Astrocyte (in vitro differentiated cells and primary cell): ENCODE data around the gene RGS14. TPM values are rescaled to one million over a fixed set of nuclear protein-coding genes. Genes with fewer than 3 reads are reported as not detected.

Source experiments
- DNase-seq: peaks from one replicate; pipeline ENCODE4 v3.0.0-alpha.2; 2010; ENCODE audit warnings: low read depth
- FAIRE-seq: peaks from 2 replicates; lab custom pipeline; 2011; peaks lifted over from hg19 to GRCh38; lab: Jason Lieb, UNC
- H2AFZ ChIP-seq: 2 replicates; pipeline ENCODE4 v1.6.0; 2012; ENCODE audit warnings: low read depth, low read length, inconsistent platforms
- H3K27ac ChIP-seq: 2 replicates; pipeline ENCODE4 v1.5.1; 2011; ENCODE audit warnings: low read depth, low read length, inconsistent platforms
- H3K27me3 ChIP-seq: 2 replicates; pipeline ENCODE4 v1.6.0; 2011; ENCODE audit warnings: low read length, inconsistent platforms; ENCODE audit not compliant: insufficient read depth
- H3K36me3 ChIP-seq: 2 replicates; pipeline ENCODE4 v1.5.1; 2011; ENCODE audit warnings: low read length, inconsistent platforms; ENCODE audit not compliant: insufficient read depth
- H3K4me1 ChIP-seq: 2 replicates; pipeline ENCODE4 v1.5.1; 2011; ENCODE audit warnings: low read length, inconsistent platforms; ENCODE audit not compliant: insufficient read depth
- H3K4me2 ChIP-seq: 2 replicates; pipeline ENCODE4 v1.6.0; 2012; ENCODE audit warnings: low read length, inconsistent platforms
- H3K4me3 ChIP-seq: 2 replicates; pipeline ENCODE4 v1.5.1; 2011; ENCODE audit warnings: low read depth, mild to moderate bottlenecking, low read length, inconsistent platforms; ENCODE audit not compliant: insufficient read depth
- H3K79me2 ChIP-seq: 2 replicates; pipeline ENCODE4 v1.6.0; 2012; ENCODE audit warnings: mild to moderate bottlenecking, low read length, inconsistent platforms; ENCODE audit not compliant: insufficient read depth
- H3K9ac ChIP-seq: 2 replicates; pipeline ENCODE4 v1.6.0; 2012; ENCODE audit warnings: mild to moderate bottlenecking, low read length, inconsistent platforms
- H3K9me3 ChIP-seq: 2 replicates; pipeline ENCODE4 v1.5.1; 2012; ENCODE audit warnings: low read depth, mild to moderate bottlenecking, low read length, inconsistent platforms; ENCODE audit not compliant: insufficient read depth
- H4K20me1 ChIP-seq: 2 replicates; pipeline ENCODE4 v1.6.0; 2012; ENCODE audit warnings: low read length, inconsistent platforms; ENCODE audit not compliant: insufficient read depth
- H3K27ac Mint-ChIP-seq: one replicate; pipeline ENCODE4 v1.8.0; 2021; ENCODE audit warnings: mild to moderate bottlenecking, mixed read lengths; ENCODE audit not compliant: unreplicated experiment
- H3K27me3 Mint-ChIP-seq: one replicate; pipeline ENCODE4 v1.8.0; 2021; ENCODE audit warnings: low read depth, mixed read lengths; ENCODE audit not compliant: unreplicated experiment
- H3K36me3 Mint-ChIP-seq: one replicate; pipeline ENCODE4 v1.8.0; 2021; ENCODE audit warnings: low read depth, mixed read lengths; ENCODE audit not compliant: unreplicated experiment
- H3K4me1 Mint-ChIP-seq: one replicate; pipeline ENCODE4 v1.8.0; 2021; ENCODE audit warnings: low read depth, mixed read lengths; ENCODE audit not compliant: unreplicated experiment
- H3K4me3 Mint-ChIP-seq: one replicate; pipeline ENCODE4 v1.8.0; 2021; ENCODE audit warnings: mild to moderate bottlenecking, moderate library complexity, mixed read lengths; ENCODE audit not compliant: unreplicated experiment
- H3K9me3 Mint-ChIP-seq: one replicate; pipeline ENCODE4 v1.8.0; 2021; ENCODE audit warnings: mild to moderate bottlenecking, mixed read lengths; ENCODE audit not compliant: unreplicated experiment
- EZH2 ChIP-seq: IDR thresholded peaks from 2 replicates; pipeline ENCODE4 v1.6.1; 2012; ENCODE audit warnings: mild to moderate bottlenecking, low read length, inconsistent platforms; ENCODE audit not compliant: insufficient read depth
- total RNA-seq: library from RNA; stranded (reverse); gene quantifications from 2 replicates; pipeline ENCODE4 v1.2.1, GENCODE V29; 2021
- TF ChIP-seq, protein P1 (sequence below): IDR thresholded peaks from 2 replicates; pipeline ENCODE4 v1.5.1; 2011; ENCODE audit warnings: low read depth, mild to moderate bottlenecking, inconsistent platforms, low read length, moderate library complexity; ENCODE audit not compliant: insufficient read depth

RGS14 gene
- total RNA-seq, 1 donor from 2014 or later, result 7.8 TPM

DNA sequence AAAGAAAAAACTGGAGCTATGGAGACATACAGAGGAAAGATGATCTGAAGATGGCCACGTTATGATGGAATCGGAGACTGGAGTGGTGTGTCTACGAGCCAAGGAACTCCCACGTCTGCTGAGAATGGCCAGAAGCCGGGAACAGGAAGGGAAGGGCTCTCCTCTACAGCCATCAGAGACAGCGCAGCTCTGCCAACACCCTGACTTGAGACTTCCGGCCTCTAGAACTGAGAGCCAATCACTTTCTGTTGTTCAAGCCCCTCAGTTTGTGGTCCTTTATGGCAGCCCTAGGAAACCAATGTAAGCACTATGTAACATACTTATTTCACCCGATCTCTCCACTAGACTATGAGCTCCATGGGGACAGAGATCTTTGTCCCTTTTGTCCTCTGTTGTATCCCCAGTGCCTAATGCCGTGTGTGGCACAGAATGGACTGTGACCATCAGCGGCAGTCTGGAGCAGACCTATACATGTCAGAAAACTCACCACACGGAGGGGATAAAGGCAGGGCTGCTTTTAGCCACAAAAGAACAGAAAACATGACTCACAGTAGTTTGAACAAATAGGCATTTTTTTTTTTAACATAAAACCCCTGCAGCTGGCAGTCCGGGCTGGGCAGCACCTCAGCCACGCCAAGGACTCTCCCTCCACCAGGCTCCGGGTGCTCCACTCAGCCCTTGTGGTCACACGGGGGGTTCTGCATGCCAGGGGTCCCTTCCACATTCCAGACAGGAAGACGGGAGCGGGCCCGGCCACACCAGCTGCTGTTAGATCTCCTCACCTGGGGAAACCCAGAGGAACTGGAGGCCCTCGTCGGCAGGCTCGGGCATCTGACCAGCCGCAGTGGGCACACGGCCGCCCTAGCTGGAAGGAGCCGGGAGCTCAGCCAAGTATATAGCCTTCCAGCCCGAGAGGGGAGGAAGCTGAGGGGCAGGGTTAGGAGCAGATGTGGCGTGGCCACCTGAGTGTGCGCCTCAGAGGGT is 29.9 kb upstream of the RGS14 start:
- peaks cover 15% of the 10 kb centered on the region for H3K36me3 Mint-ChIP-seq
- no peaks in the 10 kb centered on the region for H3K9me3 Mint-ChIP-seq
- Histone ChIP-seq H3K36me3 (peaks cover 2% of the 10 kb centered on the region), H3K9ac (peak overlapping the region; percentile 65), H3K27ac (peak overlapping the region; percentile 61), H3K9me3 (no peaks in the 10 kb centered on the region), H4K20me1 (peaks cover 38% of the 10 kb centered on the region), H3K27me3 (no peaks in the 10 kb centered on the region), H3K4me2 (peak overlapping the region; percentile 79), H3K4me1 (peaks cover 21% of the 10 kb centered on the region), H2AFZ (peak overlapping the region; percentile 74), H3K79me2 (peaks cover 4% of the 10 kb centered on the region), H3K4me3 (no peak overlapping the region)
- no peak for FAIRE-seq
- H3K27ac Mint-ChIP-seq, result peak overlapping the region; percentile 88
- TF ChIP-seq, protein P1, sequence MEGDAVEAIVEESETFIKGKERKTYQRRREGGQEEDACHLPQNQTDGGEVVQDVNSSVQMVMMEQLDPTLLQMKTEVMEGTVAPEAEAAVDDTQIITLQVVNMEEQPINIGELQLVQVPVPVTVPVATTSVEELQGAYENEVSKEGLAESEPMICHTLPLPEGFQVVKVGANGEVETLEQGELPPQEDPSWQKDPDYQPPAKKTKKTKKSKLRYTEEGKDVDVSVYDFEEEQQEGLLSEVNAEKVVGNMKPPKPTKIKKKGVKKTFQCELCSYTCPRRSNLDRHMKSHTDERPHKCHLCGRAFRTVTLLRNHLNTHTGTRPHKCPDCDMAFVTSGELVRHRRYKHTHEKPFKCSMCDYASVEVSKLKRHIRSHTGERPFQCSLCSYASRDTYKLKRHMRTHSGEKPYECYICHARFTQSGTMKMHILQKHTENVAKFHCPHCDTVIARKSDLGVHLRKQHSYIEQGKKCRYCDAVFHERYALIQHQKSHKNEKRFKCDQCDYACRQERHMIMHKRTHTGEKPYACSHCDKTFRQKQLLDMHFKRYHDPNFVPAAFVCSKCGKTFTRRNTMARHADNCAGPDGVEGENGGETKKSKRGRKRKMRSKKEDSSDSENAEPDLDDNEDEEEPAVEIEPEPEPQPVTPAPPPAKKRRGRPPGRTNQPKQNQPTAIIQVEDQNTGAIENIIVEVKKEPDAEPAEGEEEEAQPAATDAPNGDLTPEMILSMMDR, result no peak
- no peak for TF ChIP-seq EZH2
- H3K4me3 Mint-ChIP-seq, result no peak overlapping the region
- peaks cover 14% of the 10 kb centered on the region for H3K4me1 Mint-ChIP-seq
- DNase-seq, result peak; percentile 75
- H3K27me3 Mint-ChIP-seq, result no peaks in the 10 kb centered on the region

DNA sequence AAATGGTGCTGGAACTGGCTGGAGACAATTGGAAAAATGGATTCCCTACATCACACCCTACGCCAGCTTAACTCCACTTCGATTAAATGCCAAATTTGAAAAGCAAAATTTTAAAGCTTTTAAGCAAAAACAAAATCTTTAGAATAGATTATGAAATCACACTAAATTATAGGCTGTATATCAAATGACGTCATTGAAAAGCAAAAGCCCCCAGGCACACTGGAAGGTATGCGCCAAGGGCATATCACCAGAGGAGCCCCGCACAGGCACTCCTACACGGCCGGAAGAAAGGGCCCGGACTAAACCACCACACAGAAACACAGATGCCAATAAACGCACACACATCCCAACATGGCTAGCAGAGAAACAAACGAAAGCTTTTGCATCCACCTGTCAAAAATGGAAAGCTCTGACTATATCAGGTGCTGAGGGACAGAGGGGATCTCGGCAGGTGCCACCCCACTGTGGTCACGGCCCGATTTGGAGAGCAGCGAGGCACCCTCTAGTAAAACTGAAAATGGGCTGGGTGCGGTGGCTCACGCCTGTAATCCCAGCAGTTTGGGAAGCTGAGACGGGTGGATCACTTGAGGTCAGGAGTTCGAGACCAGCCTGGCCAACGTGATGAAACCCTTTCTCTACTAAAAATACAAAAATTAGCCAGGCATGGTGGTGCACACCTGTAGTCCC is 29.0 kb upstream of the RGS14 start:
- H3K79me2 ChIP-seq, result peaks cover 7% of the 10 kb centered on the region
- H4K20me1 ChIP-seq, result peaks cover 43% of the 10 kb centered on the region
- H3K4me2 ChIP-seq, result peak overlapping the region; percentile 79
- no peak overlapping the region for H3K4me3 Mint-ChIP-seq
- FAIRE-seq, result no peak
- H3K9ac ChIP-seq, result peak overlapping the region; percentile 27
- no peak overlapping the region for H2AFZ ChIP-seq
- H3K27ac Mint-ChIP-seq, result no peak overlapping the region
- peaks cover 14% of the 10 kb centered on the region for H3K4me1 Mint-ChIP-seq
- H3K36me3 Mint-ChIP-seq, result peaks cover 16% of the 10 kb centered on the region
- no peak overlapping the region for H3K27ac ChIP-seq
- peaks cover 21% of the 10 kb centered on the region for H3K4me1 ChIP-seq
- TF ChIP-seq EZH2, result no peak
- TF ChIP-seq, protein P1, result no peak
- H3K9me3 Mint-ChIP-seq, result no peaks in the 10 kb centered on the region
- no peaks in the 10 kb centered on the region for H3K27me3 Mint-ChIP-seq
- no peaks in the 10 kb centered on the region for H3K27me3 ChIP-seq
- no peak overlapping the region for H3K4me3 ChIP-seq
- peaks cover 6% of the 10 kb centered on the region for H3K36me3 ChIP-seq
- DNase-seq, result no peak
- no peaks in the 10 kb centered on the region for H3K9me3 ChIP-seq
